WTC11 (cell line): ENCODE measurements around the gene ACTG2. TPM values are rescaled to one million over a fixed set of nuclear protein-coding genes. Genes with fewer than 3 reads are reported as not detected.

Experiments
- total RNA-seq: library from RNA; stranded (reverse); gene quantifications from 3 replicates; pipeline ENCODE4 v1.2.3, GENCODE V29; 2021

The ACTG2 gene
- total RNA-seq, 1 experiment from 2014 or later: 2.7 TPM

Other genes starting within 250 kb of the ACTG2 start
- gene TPRKB, start 155.7 kb upstream of the ACTG2 start, total RNA-seq: 27.3 to 30.6 TPM (median 29.8 TPM) in 3 replicates
- gene DUSP11, start 112.9 kb upstream of the ACTG2 start, total RNA-seq: 14.6 to 16.8 TPM (median 15.1 TPM) in 3 replicates
- 0.21 to 0.39 TPM (median 0.37 TPM) in 3 replicates for gene C2orf78, start 108.8 kb upstream of the ACTG2 start, total RNA-seq
- 34.4 to 40.9 TPM (median 35.2 TPM) in 3 replicates for gene STAMBP, start 64.0 kb upstream of the ACTG2 start, total RNA-seq
- 105 to 106 TPM (median 106 TPM) in 3 replicates for gene DGUOK, start 33.9 kb downstream of the ACTG2 start, total RNA-seq
- 16.4 to 19.3 TPM (median 18.2 TPM) in 3 replicates for gene TET3, start 91.9 kb downstream of the ACTG2 start, total RNA-seq